HK-2 (cell line): ENCODE data around the gene MPP1.

ENCODE experiments used
- DNase-seq: peaks from one replicate; pipeline ENCODE4 v3.0.0-alpha.2; 2018; ENCODE audit not compliant: unreplicated experiment

Gene MPP1

GRCh38 chrX:154775419-154776349, 29.6 kb downstream of the MPP1 start:
- peak; percentile 44 for DNase-seq

- no peak for DNase-seq
Measured at GRCh38 chrX:154774622-154775021, 30.7 kb downstream of the MPP1 start.

- peak; percentile 96 for DNase-seq
Measured at GRCh38 chrX:154762537-154763296, 42.6 kb downstream of the MPP1 start, which contains the start of gene DKC1. DKC1 (plus strand) TSS chrX:154762864; CDS start chrX:154762966, 102 bp downstream.

GRCh38 chrX:154761977-154762536, 43.2 kb downstream of the MPP1 start:
- no peak for DNase-seq

- no peak for DNase-seq
Measured at GRCh38 chrX:154758696-154759095, 46.6 kb downstream of the MPP1 start.

- no peak for DNase-seq
Measured at GRCh38 chrX:154751669-154752271, 53.5 kb downstream of the MPP1 start.

- no peak for DNase-seq
Measured at GRCh38 chrX:154751203-154751668, 54.0 kb downstream of the MPP1 start.

GRCh38 chrX:154750301-154751202, 54.7 kb downstream of the MPP1 start, which contains the start of gene GAB3:
GAB3 (minus strand) TSS chrX:154751077; CDS start chrX:154751025, 52 bp downstream.
- DNase-seq: peak; percentile 33

- DNase-seq: no peak
Measured at GRCh38 chrX:154749856-154750255, 55.4 kb downstream of the MPP1 start.

- peak; percentile 18 for DNase-seq
Measured at GRCh38 chrX:154748712-154749339, 56.5 kb downstream of the MPP1 start.

- no peak for DNase-seq
Measured at GRCh38 chrX:154742613-154743012, 62.7 kb downstream of the MPP1 start.

GRCh38 chrX:154739952-154740465, 65.3 kb downstream of the MPP1 start:
- DNase-seq: no peak

- no peak for DNase-seq
Measured at GRCh38 chrX:154738011-154738738, 67.1 kb downstream of the MPP1 start.

- DNase-seq: no peak
Measured at GRCh38 chrX:154737136-154737535, 68.1 kb downstream of the MPP1 start.

GRCh38 chrX:154735695-154736393, 69.4 kb downstream of the MPP1 start:
- no peak for DNase-seq

GRCh38 chrX:154734061-154734781, 71.1 kb downstream of the MPP1 start:
- DNase-seq: no peak

GRCh38 chrX:154733066-154733425, 72.2 kb downstream of the MPP1 start:
- no peak for DNase-seq
